HEK293 (cell line): Measurements from ENCODE around the gene KIF21A.

Source experiments
- CTCF ChIA-PET: fragments of 350-600 bp; formaldehyde crosslinking; extraction: SDS; loops from one replicate; lab custom pipeline; 2021; ENCODE audit warnings: antibody characterized with exemption; lab: Yijun Ruan, JAX
- POLR2A ChIA-PET: fragments of 300-600 bp; formaldehyde crosslinking; extraction: SDS; loops from one replicate; lab custom pipeline; 2020; ENCODE audit warnings: antibody characterized with exemption, inconsistent platforms; lab: Yijun Ruan, JAX
- H3K27ac ChIP-seq: fragments of 200-500 bp; sonication (Bioruptor generic); 2 replicates; pipeline ENCODE4 v1.5.1; 2014; ENCODE audit warnings: low read depth, low read length, control low read depth, inconsistent platforms; ENCODE audit errors: extremely low read depth
- H3K36me3 ChIP-seq, 2 experiments: fragments of 200-500 bp in 1 of 2; sonication (Bioruptor generic) in 1 of 2; 1 replicate in 1 of 2; 2 replicates in 1 of 2; pipeline ENCODE4 v1.5.1; 2014 to 2017; ENCODE audit warnings: inconsistent platforms in 2 of 2, low read length in 2 of 2; ENCODE audit not compliant: control insufficient read depth in 2 of 2, insufficient read depth in 1 of 2
- H3K4me1 ChIP-seq: fragments of 200-500 bp; sonication (Bioruptor generic); 2 replicates; pipeline ENCODE4 v1.5.1; 2014; ENCODE audit warnings: mild to moderate bottlenecking, low read length, inconsistent platforms; ENCODE audit not compliant: control insufficient read depth, insufficient read depth
- H3K4me3 ChIP-seq: 2 replicates; pipeline ENCODE4 v1.5.1; 2011; ENCODE audit warnings: low read depth, mild to moderate bottlenecking, control low read depth, low read length, moderate library complexity
- H3K9me3 ChIP-seq: fragments of 200-500 bp; sonication (Bioruptor generic); 2 replicates; pipeline ENCODE4 v1.5.1; 2014; ENCODE audit warnings: low read depth, low read length, inconsistent platforms; ENCODE audit not compliant: control insufficient read depth, insufficient read depth
- BCL11B ChIP-seq: fragments of 450-650 bp; formaldehyde crosslinking; IDR thresholded peaks from 2 replicates; pipeline ENCODE4 v1.5.1; 2016; ENCODE audit warnings: low read depth, missing biosample characterization, missing genetic modification characterization
- CTCF ChIP-seq: fragments of 450-650 bp; formaldehyde crosslinking; IDR thresholded peaks from 2 replicates; pipeline ENCODE4 v1.5.1; 2016; ENCODE audit warnings: missing biosample characterization, missing genetic modification characterization
- KLF9 ChIP-seq: fragments of 450-650 bp; formaldehyde crosslinking; IDR thresholded peaks from 2 replicates; pipeline ENCODE4 v1.5.1; 2016; ENCODE audit warnings: missing biosample characterization, missing genetic modification characterization, low read depth
- TRIM28 ChIP-seq: IDR thresholded peaks from 2 replicates; pipeline ENCODE4 v1.6.1; 2011; ENCODE audit warnings: low read length, control low read depth, borderline replicate concordance
- ZBTB20 ChIP-seq: fragments of 450-650 bp; formaldehyde crosslinking; IDR thresholded peaks from 2 replicates; pipeline ENCODE4 v1.5.1; 2016; ENCODE audit warnings: missing biosample characterization, missing genetic modification characterization
- ZBTB49 ChIP-seq: fragments of 450-650 bp; formaldehyde crosslinking; IDR thresholded peaks from 2 replicates; pipeline ENCODE4 v1.5.1; 2016; ENCODE audit warnings: missing biosample characterization, missing genetic modification characterization, low read depth
- ZFP3 ChIP-seq: fragments of 450-650 bp; formaldehyde crosslinking; IDR thresholded peaks from 2 replicates; pipeline ENCODE4 v1.5.1; 2016; ENCODE audit warnings: low read depth, missing biosample characterization, missing genetic modification characterization
- ZNF16 ChIP-seq: fragments of 450-650 bp; formaldehyde crosslinking; IDR thresholded peaks from 2 replicates; pipeline ENCODE4 v1.5.1; 2016; ENCODE audit warnings: low read depth, missing biosample characterization, missing genetic modification characterization
- ZNF202 ChIP-seq: fragments of 450-650 bp; formaldehyde crosslinking; IDR thresholded peaks from 2 replicates; pipeline ENCODE4 v1.5.1; 2016; ENCODE audit warnings: missing biosample characterization, missing genetic modification characterization, borderline replicate concordance
- ZNF23 ChIP-seq: fragments of 450-650 bp; formaldehyde crosslinking; IDR thresholded peaks from 2 replicates; pipeline ENCODE4 v1.5.1; 2016; ENCODE audit warnings: missing biosample characterization, missing genetic modification characterization, borderline replicate concordance
- ZNF394 ChIP-seq: fragments of 450-650 bp; formaldehyde crosslinking; IDR thresholded peaks from 2 replicates; pipeline ENCODE4 v1.5.1; 2016; ENCODE audit warnings: missing biosample characterization, missing genetic modification characterization, mild to moderate bottlenecking, moderate library complexity, borderline replicate concordance
- ZNF501 ChIP-seq: fragments of 450-650 bp; formaldehyde crosslinking; IDR thresholded peaks from 2 replicates; pipeline ENCODE4 v1.5.1; 2016; ENCODE audit warnings: missing biosample characterization, missing genetic modification characterization
- ZNF626 ChIP-seq: fragments of 450-650 bp; sonication (Bioruptor Pico); formaldehyde crosslinking; IDR thresholded peaks from 2 replicates; pipeline ENCODE4 v1.5.1; 2018; ENCODE audit warnings: missing biosample characterization, missing genetic modification characterization, inconsistent platforms
- ZNF670 ChIP-seq: fragments of 450-650 bp; formaldehyde crosslinking; IDR thresholded peaks from 2 replicates; pipeline ENCODE4 v1.5.1; 2016; ENCODE audit warnings: missing biosample characterization, missing genetic modification characterization, low read depth
- ZNF704 ChIP-seq: fragments of 450-650 bp; formaldehyde crosslinking; IDR thresholded peaks from 2 replicates; pipeline ENCODE4 v1.5.1; 2016; ENCODE audit warnings: missing biosample characterization, missing genetic modification characterization
- ZNF76 ChIP-seq: fragments of 450-650 bp; formaldehyde crosslinking; IDR thresholded peaks from 2 replicates; pipeline ENCODE4; 2016; ENCODE audit warnings: low read depth, missing biosample characterization, missing genetic modification characterization, borderline replicate concordance
- ZNF776 ChIP-seq: fragments of 450-650 bp; formaldehyde crosslinking; IDR thresholded peaks from 2 replicates; pipeline ENCODE4 v1.5.0; 2017; ENCODE audit warnings: missing biosample characterization, missing genetic modification characterization, borderline replicate concordance
- ZNF830 ChIP-seq: fragments of 450-650 bp; IDR thresholded peaks from 2 replicates; pipeline ENCODE4 v1.5.0; 2018; ENCODE audit warnings: missing biosample characterization, missing genetic modification characterization, low read depth, mild to moderate bottlenecking, moderate library complexity
- TF ChIP-seq, protein P1 (sequence below): fragments of 450-650 bp; formaldehyde crosslinking; IDR thresholded peaks from 2 replicates; pipeline ENCODE4 v1.5.1; 2017; ENCODE audit warnings: missing biosample characterization, missing genetic modification characterization
- TF ChIP-seq, protein P2 (sequence below): fragments of 450-650 bp; formaldehyde crosslinking; IDR thresholded peaks from 2 replicates; pipeline ENCODE4 v1.5.1; 2016; ENCODE audit warnings: missing biosample characterization, missing genetic modification characterization

KIF21A gene

GRCh38 chr12:39461059-39461458, 18.1 kb upstream of the KIF21A start:
- CTCF ChIA-PET, result no interaction called here

DNA sequence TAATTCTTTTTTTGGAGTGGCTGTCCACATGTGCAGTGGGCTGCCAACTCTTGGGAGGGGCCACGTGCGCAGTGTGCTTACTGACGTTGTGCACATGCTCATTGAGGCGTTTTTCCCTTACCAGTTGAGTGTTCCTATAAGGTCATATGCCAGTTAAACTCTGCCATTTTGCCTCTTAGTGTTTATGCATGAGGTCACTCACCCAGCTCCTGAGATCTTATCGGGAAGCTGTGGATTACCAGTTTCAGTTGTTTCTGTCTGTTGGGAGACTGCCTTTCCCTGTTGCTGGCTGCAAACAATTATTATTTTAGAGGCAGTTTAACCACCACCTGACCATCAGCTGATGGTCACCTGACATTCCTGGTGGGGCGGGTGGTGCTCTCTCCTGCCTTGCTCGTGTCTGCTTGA, 16.1 kb upstream of the KIF21A start:
- H3K36me3 ChIP-seq, result no peaks in the 10 kb centered on the region
- CTCF ChIA-PET, result no interaction called here
- no peaks in the 10 kb centered on the region for H3K9me3 ChIP-seq
- TF ChIP-seq ZNF670 (tag by site-specific recombination) (no peak), ZBTB49 (no peak), ZFP3 (tag by site-specific recombination) (no peak), CTCF (no peak), ZNF501 (tag by site-specific recombination) (no peak), ZNF704 (tag by site-specific recombination) (no peak), ZNF394 (tag by site-specific recombination) (no peak), ZNF776 (tag by site-specific recombination) (no peak), ZNF202 (tag by site-specific recombination) (no peak), ZBTB20 (no peak)
- TF ChIP-seq, protein P1, sequence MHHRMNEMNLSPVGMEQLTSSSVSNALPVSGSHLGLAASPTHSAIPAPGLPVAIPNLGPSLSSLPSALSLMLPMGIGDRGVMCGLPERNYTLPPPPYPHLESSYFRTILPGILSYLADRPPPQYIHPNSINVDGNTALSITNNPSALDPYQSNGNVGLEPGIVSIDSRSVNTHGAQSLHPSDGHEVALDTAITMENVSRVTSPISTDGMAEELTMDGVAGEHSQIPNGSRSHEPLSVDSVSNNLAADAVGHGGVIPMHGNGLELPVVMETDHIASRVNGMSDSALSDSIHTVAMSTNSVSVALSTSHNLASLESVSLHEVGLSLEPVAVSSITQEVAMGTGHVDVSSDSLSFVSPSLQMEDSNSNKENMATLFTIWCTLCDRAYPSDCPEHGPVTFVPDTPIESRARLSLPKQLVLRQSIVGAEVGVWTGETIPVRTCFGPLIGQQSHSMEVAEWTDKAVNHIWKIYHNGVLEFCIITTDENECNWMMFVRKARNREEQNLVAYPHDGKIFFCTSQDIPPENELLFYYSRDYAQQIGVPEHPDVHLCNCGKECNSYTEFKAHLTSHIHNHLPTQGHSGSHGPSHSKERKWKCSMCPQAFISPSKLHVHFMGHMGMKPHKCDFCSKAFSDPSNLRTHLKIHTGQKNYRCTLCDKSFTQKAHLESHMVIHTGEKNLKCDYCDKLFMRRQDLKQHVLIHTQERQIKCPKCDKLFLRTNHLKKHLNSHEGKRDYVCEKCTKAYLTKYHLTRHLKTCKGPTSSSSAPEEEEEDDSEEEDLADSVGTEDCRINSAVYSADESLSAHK (tag by site-specific recombination), result no peak

More at GRCh38 chr12:39461059-39461458, 18.1 kb upstream of the KIF21A start:
- H3K4me3 ChIP-seq, result no peak overlapping the region
- no peak overlapping the region for H3K27ac ChIP-seq
- no peaks in the 10 kb centered on the region for H3K36me3 ChIP-seq
- POLR2A ChIA-PET, result no interaction called here
- H3K9me3 ChIP-seq, result no peaks in the 10 kb centered on the region
- no peaks in the 10 kb centered on the region for H3K4me1 ChIP-seq
- TF ChIP-seq ZNF776 (tag by site-specific recombination) (no peak), KLF9 (tag by site-specific recombination) (no peak), ZNF830 (tag by site-specific recombination) (no peak), CTCF (no peak), BCL11B (tag by site-specific recombination) (no peak), ZNF626 (tag by site-specific recombination) (no peak), TRIM28 (no peak), ZNF76 (no peak), ZNF23 (no peak), ZNF16 (tag by site-specific recombination) (no peak)
- TF ChIP-seq, protein P2, sequence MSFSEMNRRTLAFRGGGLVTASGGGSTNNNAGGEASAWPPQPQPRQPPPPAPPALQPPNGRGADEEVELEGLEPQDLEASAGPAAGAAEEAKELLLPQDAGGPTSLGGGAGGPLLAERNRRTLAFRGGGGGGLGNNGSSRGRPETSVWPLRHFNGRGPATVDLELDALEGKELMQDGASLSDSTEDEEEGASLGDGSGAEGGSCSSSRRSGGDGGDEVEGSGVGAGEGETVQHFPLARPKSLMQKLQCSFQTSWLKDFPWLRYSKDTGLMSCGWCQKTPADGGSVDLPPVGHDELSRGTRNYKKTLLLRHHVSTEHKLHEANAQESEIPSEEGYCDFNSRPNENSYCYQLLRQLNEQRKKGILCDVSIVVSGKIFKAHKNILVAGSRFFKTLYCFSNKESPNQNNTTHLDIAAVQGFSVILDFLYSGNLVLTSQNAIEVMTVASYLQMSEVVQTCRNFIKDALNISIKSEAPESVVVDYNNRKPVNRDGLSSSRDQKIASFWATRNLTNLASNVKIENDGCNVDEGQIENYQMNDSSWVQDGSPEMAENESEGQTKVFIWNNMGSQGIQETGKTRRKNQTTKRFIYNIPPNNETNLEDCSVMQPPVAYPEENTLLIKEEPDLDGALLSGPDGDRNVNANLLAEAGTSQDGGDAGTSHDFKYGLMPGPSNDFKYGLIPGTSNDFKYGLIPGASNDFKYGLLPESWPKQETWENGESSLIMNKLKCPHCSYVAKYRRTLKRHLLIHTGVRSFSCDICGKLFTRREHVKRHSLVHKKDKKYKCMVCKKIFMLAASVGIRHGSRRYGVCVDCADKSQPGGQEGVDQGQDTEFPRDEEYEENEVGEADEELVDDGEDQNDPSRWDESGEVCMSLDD, result no peak

More for the DNA sequence above, 16.1 kb upstream of the KIF21A start:
- POLR2A ChIA-PET, result no interaction called here
- Histone ChIP-seq H3K4me1 (no peaks in the 10 kb centered on the region), H3K4me3 (no peak overlapping the region), H3K27ac (no peak overlapping the region)
